HG02759 (cell line): ENCODE data around the gene RIPOR2.
A peak's percentile ranks its signal among the peaks of the same experiment; 100 is the strongest.
"Not testable (repeated sequence)": the region's sequence is repeated elsewhere in the genome, so short reads cannot be mapped to it uniquely, and the experiment has no call there.

Experiments used
- ATAC-seq: cut with Tn5 transposase; IDR thresholded peaks from one replicate; pipeline ENCODE4 v1.9.1; 2021; ENCODE audit warnings: mild to moderate bottlenecking, moderate library complexity; ENCODE audit not compliant: unreplicated experiment

RIPOR2 gene

GRCh38 chr6:24775520-24776058 is 160.2 kb downstream of the RIPOR2 start:
- peak; percentile 11 for ATAC-seq

DNA sequence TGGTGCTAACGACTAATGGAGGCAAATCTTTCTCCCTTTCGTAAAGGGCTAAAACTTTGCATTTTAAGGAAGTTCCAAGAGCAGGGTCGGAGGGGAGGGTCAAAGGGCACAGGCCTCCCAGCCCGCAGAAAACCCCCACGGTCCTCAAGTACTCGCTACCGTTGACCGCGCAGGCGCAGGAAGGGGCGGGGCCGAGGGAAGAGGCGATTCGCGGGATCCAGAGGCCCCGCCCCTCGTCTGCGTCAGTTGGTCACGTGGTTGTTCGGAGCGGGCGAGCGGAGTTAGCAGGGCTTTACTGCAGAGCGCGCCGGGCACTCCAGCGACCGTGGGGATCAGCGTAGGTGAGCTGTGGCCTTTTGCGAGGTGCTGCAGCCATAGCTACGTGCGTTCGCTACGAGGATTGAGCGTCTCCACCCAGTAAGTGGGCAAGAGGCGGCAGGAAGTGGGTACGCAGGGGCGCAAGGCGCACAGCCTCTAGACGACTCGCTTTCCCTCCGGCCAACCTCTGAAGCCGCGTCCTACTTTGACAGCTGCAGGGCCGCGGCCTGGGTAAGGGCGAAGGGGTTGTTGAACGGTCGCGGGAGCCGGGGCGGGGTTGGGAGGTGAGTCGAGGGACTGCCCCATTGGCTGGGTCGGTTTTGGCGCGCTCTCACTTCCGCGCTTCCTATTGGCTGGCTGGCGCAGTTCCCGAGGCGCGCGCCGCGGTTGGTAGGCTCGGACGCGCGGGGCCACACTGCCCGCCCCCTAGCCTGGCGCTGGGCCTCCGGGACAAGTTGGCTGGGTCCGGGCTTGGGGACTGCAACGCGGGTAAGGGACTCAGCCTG is 160.9 kb downstream of the RIPOR2 start, which contains the start of gene GMNN:
Gene GMNN (plus strand): TSS at position 242 of the 824 bp plus-strand sequence. CDS start 2,310 bp downstream, outside the sequence.
- ATAC-seq = peak; percentile 94

DNA sequence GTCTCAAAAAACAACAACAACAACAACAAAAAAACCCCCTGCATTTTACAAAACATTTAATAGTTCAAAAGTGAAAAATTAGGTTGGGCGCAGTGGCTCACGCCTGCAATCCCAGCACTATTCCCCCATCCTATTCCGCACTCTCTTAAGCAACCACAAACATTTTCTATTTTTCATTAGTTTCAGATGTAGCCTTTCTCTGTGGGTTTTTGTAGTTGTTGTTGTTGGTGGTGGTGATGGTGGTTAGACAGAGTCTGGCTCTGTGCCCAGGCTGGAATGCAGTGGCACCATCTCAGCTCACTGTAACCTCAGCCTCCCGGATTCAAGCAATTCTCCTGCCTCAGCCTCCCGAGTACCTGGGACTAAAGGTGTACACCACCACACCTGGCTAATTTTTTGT is 167.4 kb downstream of the RIPOR2 start:
- ATAC-seq = no peak

DNA sequence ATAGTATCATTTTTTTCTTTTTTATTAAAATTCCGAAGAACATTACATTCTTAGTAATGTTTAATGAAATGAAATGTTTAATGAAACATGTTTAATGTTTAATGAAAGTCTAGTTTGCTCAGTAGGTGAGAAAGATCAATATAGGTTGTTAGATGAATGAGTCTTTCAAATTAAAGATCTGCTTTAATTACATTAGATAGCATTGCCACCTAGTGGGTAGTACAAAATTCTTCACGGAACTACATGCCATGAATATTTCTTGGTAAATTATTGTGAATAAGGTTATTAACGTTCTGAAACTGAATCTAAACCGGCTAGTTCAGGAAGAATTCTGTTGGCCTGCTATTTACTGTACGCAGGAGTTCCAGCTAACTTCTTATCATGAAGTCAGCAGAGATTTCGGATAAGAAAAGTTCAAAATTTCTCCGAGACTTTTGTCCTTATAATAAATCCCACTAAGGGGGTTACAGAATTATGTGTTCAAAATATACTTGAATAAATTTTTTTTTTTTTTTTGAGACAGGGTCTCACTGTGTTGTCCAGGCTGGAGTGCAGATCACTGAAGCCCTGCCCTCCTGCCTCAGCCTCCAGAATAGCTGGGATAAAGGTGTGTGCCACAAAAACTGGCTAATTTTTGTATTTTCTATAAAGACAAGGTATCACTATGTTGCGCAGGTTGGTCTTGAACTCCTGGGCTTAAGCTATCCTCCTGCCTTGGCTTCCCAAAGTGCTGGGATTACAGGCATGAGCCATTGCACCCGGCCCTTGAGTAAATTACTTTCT is 168.9 kb downstream of the RIPOR2 start:
- ATAC-seq = no peak

DNA sequence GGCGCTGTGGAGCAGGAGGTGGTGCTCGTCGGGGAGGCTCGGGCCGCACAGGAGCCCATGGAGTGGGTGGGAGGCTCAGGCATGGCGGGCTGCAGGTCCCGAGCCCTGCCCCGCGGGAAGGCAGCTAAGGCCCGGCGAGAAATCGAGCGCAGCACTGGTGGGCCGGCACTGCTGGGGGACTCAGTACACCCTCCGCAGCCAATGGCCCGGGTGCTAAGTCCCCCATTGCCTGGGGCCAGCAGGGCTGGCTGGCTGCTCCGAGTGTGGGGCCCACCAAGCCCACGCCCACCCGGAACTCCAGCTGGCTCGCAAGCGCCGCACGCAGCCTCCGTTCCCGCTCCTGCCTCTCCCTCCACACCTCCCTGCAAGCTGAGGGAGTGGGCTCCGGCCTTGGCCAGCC is 169.8 kb downstream of the RIPOR2 start:
- not testable (repeated sequence) for ATAC-seq

- not testable (repeated sequence) for ATAC-seq
These were observed 170.6 kb downstream of the RIPOR2 start for GRCh38 chr6:24764833-24765828.

GRCh38 chr6:24763578-24763977 is 172.2 kb downstream of the RIPOR2 start:
- no peak for ATAC-seq

DNA sequence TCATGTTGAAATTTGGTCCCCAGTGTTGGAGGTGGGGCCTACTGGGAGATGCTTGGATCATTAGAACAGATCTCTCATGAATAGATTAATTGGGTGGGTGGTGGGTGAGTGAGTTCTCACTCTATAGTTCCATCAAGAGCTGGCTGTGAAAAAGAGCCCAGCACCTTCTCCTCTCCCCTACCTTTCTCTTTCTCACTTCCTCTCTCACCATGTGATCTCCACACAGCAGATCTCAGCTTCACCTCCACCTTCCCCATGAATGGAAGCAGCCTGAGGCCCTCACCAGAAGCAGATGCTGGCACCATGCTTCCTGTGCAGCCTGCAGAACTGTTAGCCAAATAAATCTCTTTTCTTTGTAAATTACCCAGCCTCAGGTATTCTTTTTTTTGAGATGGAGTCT is 173.9 kb downstream of the RIPOR2 start:
- no peak for ATAC-seq

DNA sequence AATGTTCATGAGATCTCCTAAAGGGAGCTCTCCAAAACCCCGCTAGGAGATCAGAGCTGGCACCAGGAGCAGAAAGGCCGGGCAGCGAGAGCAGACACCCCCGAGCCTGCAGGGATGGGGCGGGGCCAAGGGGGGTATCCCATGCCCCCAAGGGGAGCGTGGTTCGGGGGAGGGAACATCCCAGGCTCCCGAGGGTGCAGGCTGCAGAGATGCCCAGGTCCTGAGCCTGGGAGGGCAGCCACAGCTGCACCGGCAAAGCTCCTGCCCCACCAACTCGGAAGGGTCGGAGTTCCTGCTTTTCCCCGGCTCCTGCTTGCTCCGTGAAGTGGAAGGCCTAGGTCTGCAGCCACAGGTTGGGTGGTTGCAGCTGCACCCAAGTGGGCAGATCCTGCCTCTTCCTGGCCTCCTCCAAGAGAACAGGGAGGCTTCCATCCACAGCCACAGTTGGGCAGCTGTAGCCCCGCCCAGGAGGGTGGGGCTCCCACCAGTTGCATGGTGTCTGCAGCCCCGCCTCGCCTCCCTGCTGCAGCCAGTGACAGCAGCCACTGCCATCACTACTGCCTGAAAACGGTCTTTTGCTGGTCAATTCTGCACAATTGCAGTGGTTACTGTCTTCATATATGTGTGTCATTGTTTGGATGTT is 174.4 kb downstream of the RIPOR2 start:
- no peak for ATAC-seq

DNA sequence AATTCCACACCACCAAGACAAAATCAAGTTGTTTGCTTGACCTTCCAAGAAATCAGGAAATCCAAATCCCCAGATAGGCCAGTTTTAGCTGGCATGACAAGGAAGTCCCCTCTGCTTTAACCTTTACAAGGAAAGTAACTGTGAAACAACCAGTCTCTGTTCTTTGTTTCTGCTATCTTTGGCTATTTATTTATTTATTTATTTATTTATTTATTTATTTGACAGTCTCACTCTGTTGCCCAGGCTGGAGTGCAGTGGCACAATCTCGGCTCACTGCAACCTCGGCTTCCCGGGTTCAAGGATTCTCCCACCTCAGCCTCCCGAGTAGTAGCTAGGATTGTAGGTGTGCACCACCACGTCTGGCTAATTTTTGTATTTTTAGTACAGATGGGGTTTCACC is 175.6 kb downstream of the RIPOR2 start:
- ATAC-seq = no peak

GRCh38 chr6:24759718-24760117 is 176.0 kb downstream of the RIPOR2 start:
- no peak for ATAC-seq

DNA sequence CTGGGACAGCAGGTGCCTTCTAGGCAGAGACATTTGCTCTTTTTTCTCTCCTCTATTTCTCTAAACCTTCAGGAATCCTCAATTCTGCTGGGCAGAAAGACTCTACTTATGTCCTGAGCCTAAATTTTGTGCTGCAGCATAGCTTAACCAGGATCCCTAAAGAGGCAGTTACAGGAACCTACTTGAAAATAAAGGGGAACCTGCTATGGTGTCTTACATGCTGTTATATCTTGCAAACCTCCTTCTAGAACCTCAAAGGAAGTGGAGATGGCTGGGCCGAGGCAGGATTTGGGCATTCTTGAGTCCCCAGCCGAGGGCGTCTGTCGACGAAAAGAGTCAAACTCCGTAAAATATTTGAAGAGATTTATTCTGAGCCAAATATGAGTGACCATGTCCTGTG is 178.1 kb downstream of the RIPOR2 start:
- no peak for ATAC-seq

- ATAC-seq = no peak
These were observed 180.5 kb downstream of the RIPOR2 start for GRCh38 chr6:24755279-24755678.

- not testable (repeated sequence) for ATAC-seq
These were observed 181.4 kb downstream of the RIPOR2 start for GRCh38 chr6:24754378-24754777.
